Inferior parietal cortex (tissue), 1 donor: Measurements from ENCODE around the gene ALPL.

Experiments used
- DNase-seq: peaks from one replicate; pipeline ENCODE4 v3.0.0-alpha.2; 2016; ENCODE audit errors: extremely low spot score

Gene ALPL

GRCh38 chr1:21618561-21619374 is 109.5 kb downstream of the ALPL start:
- DNase-seq = no peak

GRCh38 chr1:21619375-21619947 is 110.2 kb downstream of the ALPL start:
- no peak for DNase-seq

GRCh38 chr1:21620011-21620410 is 110.8 kb downstream of the ALPL start:
- DNase-seq = no peak

- peak; percentile 16 for DNase-seq
These were observed 111.3 kb downstream of the ALPL start for GRCh38 chr1:21620496-21620895.

GRCh38 chr1:21621051-21621450 is 111.8 kb downstream of the ALPL start:
- DNase-seq = no peak

- DNase-seq = no peak
These were observed 112.7 kb downstream of the ALPL start for GRCh38 chr1:21621761-21622436.

- DNase-seq = no peak
These were observed 113.5 kb downstream of the ALPL start for GRCh38 chr1:21622466-21623315.

GRCh38 chr1:21623410-21623961 is 114.3 kb downstream of the ALPL start:
- DNase-seq = no peak

- peak; percentile 53 for DNase-seq
These were observed 115.6 kb downstream of the ALPL start for GRCh38 chr1:21624571-21625389.

GRCh38 chr1:21625390-21626190 is 116.4 kb downstream of the ALPL start:
- no peak for DNase-seq

- no peak for DNase-seq
These were observed 117.7 kb downstream of the ALPL start for GRCh38 chr1:21626921-21627339.
